GM19455 (cell line): Measurements from ENCODE around the gene TXNRD3.
"Not testable (repeated sequence)": the region's sequence is repeated elsewhere in the genome, so short reads cannot be mapped to it uniquely, and the experiment has no call there.

ENCODE experiments used
- ATAC-seq: cut with Tn5 transposase; IDR thresholded peaks from one replicate; pipeline ENCODE4 v1.9.1; 2021; ENCODE audit not compliant: unreplicated experiment

TXNRD3 gene

DNA sequence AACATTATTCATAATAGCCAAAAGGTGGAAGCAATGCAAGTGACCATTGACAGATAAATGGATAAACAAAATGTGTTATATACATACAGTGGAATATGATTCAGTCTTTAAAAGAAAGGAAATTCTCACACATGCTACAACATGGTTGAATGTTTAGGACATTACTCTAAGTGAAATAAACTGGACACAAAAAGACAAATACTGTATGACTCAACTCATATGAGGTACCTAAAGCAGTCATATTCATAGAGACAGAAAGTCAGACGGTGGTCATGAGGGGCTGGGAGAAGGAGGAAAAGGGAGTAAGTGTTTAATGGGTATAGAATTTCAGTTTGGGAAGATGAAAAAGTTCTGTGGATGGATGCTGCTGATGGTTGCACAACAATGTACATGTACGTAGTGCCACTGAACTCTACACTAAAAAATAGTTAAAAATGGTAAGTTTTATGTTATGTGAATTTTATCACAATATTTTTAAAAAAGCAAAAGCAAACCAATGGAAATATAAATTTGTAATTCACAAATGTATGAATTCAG lies 5.3 kb downstream of the TXNRD3 start:
- no peak for ATAC-seq

DNA sequence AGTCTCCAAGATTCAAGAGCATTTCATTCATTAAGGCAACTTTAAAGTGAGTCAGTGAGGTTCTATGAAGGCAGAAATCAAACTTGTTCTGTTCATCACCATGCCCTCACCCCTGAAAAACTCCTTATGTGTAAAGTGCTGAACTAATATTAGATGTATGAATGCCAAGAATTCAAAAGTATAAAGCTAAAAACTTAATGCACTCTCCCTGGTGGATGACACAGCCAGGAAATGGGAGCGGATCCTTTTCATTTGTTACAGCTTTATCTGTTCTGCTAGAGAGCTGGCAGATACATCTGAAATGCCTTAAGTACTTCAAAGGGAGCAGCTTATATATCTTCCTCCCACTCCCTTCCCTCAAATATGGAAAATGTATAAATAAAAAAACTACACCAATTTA lies 8.2 kb downstream of the TXNRD3 start:
- no peak for ATAC-seq

DNA sequence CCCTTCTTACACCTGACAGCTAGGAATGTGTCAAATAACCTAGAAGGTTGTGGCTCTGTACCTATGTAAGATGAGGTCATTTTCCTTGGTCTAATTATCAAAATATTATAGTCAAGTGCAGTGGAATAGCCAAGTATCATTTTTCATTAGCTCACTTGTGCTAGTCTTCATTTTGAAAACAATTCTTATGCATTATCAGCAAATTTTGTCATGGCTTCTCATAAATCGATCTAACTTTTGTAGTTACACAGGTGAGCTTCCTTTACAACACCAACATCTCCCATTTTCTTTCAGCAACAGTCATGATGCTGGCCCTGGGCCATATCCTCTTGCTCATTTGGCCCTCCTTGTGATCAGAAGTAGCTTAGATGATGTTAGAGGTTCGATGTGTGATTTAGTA lies 10.3 kb downstream of the TXNRD3 start:
- ATAC-seq: no peak

DNA sequence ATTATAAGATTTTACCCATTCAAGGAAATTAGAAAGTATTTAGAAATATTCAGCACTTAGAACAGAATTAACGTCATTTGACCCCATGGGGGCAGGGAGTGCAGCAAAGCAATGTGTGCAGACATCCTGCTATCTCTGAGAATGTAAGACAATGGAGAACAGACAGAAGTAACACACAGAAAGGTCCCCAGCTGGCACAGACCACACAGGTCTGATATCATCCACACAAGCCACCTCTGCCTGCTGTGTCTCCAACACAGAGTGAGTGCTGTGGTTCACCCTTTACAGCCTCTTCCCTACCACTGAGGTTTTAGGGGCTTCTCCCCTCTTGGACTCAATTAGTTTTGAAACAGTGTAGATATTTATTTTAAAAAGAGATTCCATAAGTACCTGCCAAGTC lies 16.1 kb downstream of the TXNRD3 start:
- no peak for ATAC-seq

DNA sequence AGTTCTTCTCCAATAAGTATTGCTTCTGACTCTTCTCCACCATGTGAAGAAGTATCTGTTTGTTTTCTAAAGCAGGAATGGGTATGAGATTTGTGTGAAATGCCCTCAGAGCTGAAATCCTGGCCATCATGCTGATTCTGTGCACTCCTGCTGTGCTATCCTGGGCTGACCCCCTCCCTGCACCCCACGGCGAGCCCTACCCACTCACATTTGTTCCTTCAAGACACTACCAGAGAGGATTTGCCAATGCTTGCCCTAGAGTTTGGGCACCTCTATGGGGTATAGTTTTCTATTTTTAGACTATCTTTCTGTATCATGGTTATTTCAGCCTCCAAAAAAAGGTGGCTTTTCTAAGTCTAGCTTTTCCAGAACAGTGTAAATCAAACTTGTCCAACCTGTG lies 18.5 kb downstream of the TXNRD3 start:
- ATAC-seq: no peak

DNA sequence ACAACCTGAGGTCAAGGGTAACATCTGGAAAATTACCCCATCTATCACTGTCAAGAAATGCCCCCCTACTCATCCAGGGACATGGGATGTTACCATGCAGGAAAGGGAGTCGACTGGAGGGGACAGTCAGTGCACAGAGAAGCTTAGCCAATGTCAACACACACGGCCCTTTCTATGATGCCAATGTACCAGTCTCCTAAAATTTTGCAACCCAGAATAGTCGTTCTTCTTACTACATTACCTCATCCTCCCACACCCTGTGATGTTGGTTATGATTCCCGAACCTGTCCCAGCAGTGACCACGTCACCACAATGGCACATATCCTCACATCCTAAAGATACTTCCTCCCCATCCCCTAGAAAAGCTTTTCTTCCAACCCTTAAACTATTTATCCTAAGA lies 20.1 kb downstream of the TXNRD3 start:
- ATAC-seq: no peak

DNA sequence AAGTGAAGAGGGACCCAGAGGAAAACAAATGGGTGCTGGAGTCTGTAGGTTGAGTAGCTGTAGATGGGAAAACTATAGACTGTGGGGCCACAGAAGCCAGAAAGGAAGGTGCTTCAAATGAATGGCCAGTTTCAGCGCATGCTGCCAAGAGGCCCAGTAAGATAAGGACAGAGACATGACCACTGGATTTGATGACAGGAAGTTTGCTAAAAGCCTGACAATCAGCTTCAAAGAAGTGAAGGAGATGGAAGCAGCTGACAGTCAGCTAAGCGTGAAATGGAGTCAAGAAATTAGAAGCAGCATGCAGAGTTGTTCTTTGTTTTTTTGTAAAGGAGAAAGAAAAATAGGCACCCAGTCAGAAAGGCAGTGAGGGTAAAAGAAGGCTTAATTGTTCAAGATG lies 24.9 kb downstream of the TXNRD3 start:
- ATAC-seq: no peak

DNA sequence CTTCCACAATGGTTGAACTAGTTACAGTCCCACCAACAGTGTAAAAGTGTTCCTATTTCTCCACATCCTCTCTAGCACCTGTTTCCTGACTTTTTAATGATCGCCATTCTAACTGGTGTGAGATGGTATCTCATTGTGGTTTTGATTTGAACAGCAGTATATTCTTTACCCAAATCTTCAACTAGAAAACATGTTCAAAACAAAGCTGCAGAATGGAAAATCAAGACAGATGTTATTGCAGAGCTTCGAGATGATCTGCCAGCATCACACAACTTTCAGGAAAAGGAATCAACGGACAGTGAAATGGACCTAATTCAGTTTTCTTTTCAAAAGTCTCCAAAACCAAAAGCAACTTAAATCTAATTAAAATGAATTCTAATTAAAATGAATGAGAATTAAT lies 29.2 kb downstream of the TXNRD3 start:
- ATAC-seq: not testable (repeated sequence)

DNA sequence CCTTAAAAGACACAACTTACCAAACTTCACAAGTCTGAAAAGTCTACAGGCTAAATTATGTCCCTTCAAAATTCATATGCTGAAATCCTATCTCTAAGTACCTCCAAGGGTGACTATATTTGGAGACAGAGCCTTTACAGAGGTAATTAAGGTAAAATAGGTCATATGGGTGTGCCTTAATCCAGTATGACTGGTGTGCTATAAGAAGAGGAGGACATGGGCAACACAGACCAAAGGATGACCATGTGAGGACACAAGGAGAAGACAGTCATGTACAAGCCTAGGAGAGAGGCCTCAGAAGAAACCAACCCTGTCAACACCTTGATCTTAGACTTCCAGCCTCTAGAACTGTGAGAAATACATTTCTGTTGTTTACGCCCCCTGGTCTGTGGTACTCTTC lies 32.2 kb downstream of the TXNRD3 start:
- ATAC-seq: no peak

DNA sequence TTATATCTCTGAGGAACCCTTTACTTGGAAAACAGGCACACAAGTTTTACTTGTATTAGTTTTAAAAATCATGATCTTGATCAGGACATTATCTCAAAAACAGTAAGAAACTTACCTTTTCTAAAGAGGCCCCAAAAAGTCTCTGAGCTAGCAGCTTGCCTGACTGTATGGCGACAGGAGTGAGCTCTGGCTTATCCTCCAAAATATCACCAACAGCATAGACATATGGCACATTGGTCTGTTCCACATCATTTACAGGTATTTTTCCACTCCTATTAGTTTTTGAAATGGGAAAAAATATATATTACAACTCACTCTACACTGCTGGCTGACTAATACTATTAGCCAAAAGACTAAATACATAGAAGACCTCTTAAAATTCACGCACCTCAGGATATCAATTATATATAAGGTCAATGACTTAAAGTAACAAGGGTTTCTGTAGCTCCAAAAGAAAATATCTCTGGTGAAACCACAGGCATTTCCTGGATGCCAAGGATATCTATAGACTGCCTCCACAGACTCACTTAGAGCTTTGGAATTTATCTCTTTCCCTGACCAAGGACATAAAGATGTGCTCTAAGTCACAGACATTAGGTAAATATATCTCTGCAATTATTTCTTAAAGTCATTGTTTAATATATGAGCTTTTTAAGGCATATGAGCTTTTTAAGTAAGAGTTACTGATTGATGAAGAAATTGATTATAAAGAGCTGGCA lies 33.1 kb downstream of the TXNRD3 start:
- no peak for ATAC-seq

DNA sequence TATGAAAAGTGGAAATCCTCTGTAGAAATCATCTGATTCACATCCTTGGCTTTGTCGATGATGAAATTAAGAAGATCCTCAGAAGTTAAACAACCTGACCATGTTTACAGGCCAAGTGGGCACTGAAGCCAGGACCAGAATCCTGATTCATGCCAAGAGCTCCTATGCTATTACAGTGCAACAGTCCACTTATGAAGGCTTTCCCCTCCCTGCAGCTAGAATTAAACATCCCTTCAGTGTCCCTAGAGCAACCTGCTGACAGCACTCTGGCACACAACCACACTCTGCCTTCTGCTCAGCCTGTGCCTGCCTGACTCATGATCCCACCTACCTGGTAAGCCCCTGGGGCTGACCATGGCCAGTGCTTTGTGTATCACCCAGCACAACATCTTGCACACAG lies 33.8 kb downstream of the TXNRD3 start:
- no peak for ATAC-seq

DNA sequence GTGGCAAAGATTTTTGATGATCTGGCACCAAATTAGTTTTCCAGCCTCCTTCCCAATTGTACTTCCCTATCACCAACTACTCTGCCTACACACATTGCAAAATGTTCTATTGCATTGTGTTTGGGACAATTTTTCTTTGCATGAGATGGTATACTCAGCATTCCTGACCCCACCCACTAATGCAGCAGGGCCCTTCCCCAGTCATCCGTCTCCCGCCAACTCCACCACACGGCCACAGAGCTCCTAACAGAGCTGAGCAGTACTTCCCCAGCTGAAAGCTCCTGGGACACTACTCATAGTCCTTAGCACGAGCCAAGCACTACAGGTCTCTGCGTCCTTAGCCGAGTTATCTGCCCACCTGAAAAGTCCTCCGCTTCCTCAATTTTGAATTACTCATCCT lies 34.2 kb downstream of the TXNRD3 start:
- no peak for ATAC-seq

DNA sequence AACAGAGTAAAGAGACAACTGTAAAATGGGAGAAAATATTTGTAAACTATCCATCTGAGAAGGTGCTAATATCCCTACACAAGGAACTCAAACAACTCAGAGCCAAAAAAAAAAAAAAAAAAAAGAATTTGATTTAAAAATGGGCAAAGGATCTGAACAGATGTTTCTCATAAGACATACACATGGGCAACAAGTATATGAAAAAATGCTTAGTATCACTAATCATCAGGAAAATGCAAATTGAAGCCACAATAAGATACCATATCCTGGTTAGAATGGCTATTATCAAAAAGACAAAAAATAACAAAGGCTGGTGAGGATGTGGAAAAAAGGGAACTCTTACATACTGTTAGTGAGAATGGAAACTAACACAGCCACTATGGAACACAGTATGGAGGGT lies 36.2 kb downstream of the TXNRD3 start:
- ATAC-seq: no peak

DNA sequence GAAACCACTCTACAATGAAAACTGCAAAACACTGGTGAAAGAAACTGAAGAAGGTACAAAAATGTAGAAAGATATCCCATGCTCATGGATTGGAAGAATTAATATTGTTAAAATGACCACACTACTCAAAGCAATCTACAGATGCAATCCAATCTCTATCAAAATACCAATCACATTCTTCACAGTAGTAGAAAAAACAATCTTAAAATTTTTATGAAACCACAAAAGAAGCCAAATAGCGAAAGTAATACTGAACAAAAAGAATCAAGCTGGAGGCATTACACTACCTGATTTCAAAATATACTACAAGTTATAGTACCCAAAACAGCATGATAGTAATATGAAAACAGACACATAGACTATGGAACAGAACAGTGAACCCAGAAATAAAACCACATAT lies 36.9 kb downstream of the TXNRD3 start:
- no peak for ATAC-seq

DNA sequence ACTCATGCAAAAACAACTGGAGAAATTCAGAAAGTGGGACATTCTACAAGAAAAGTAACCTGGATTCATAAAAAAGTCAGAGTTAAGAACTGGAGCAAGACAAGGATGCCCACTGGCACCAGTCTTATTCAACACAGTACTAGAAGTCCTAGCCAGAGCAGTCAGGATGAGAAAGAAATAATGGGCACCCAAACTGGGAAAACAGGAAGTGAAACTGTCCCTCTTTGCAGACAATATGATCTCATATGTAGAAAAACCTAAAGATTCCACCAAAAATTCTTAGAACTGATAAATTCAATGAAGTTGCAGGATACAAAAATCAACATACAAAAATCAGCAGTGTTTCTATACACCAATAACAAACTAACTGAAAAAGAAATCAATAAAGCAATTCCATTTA lies 37.4 kb downstream of the TXNRD3 start:
- no peak for ATAC-seq

DNA sequence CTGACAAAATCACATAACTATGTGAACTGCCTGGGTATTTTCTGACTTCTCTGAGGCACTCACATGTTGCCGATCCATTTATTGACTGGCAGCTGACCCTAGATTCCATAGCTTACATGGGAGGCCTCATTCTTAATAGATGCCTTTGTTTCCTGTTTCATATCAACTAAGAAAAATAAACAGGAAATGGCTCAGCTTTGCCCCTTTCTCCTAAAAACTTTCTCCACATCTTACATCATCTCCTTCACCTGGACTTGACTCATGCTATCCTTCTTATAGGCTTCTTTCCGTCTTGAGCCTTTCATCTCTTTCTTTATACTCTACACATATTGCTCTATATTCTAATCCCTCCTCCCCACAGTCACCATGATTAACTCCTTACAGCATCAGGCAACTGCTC lies 38.0 kb downstream of the TXNRD3 start:
- ATAC-seq: no peak

DNA sequence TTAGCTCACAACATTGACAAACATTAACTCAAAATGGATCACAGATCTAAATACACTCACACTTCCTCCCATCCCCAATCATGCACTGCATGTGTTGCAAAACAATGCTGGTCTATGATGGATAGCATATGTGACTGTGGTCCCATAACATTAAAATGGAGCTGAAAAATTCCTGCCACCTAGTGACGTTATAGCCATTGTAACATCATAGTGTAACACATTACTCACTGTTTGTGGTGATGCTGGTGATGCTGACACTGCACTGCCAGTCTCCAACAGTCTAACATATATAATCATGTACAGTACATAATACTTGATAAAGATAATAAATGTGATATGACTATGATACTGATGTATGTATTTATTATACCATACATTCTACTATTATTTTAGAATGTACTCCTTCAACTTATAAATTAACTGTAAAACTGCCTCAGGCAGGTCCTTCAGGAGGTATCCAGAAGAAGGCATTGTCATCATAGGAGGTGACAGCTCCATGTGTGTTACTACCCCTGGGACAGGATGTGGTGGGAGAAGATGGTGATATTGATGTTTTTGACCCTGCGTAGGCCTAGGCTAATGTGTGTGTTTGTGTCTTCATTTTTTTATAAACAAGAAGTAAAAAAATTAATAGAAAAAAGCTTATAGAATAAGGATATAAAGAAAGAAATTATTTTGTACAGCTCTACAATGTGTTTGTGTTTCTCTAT lies 41.3 kb downstream of the TXNRD3 start:
- ATAC-seq: no peak

DNA sequence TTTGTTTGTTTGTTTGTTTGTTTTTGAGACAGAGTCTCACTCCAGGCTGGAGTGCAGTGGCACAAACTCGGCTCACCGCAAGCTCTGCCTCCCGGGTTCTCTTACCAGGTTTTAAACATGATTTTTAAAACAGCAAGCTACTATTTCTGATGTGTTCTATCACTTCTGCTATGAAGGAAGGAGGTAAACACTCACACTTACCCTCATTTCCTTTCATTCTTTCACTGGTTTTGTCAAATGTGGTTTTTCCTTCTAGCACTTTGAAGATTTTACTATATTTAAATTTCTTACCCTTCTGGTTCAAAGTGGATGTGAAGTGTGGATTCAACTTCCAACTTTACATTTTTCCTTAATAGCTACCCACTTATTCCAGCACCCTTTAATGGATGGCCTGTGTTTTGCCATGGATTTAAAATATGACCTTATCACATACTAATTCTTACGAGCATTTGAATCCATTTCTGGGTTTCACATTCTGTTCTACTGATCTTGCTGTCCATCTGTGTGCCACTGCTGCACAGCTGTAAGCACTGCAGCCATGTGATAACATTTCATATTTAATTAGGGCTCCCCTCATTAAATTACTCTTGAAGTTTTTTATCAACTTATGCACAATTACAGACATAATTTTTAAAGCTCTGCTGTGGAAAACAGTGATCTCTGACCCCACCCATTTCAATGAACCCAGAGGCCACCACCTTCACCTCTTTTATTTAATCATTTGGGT lies 42.3 kb downstream of the TXNRD3 start:
- no peak for ATAC-seq

DNA sequence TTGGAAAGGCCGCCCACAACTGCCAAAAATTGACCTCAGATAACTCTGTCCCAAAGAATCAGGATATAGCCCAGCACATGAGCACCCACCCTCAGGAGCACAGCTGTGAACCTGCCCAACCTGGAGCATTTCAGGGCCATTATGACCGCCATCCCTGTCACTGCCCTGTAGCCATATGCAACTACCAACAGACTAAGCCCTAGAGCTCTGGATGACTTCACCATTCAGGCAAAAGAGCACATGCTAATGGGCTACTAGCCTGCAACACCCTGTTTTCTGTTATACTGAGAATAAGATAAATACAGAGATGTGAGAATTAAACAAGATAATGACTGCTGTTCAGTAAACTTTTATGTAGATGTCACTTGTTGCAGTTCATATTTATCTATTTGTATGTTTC lies 45.0 kb downstream of the TXNRD3 start:
- ATAC-seq: no peak

DNA sequence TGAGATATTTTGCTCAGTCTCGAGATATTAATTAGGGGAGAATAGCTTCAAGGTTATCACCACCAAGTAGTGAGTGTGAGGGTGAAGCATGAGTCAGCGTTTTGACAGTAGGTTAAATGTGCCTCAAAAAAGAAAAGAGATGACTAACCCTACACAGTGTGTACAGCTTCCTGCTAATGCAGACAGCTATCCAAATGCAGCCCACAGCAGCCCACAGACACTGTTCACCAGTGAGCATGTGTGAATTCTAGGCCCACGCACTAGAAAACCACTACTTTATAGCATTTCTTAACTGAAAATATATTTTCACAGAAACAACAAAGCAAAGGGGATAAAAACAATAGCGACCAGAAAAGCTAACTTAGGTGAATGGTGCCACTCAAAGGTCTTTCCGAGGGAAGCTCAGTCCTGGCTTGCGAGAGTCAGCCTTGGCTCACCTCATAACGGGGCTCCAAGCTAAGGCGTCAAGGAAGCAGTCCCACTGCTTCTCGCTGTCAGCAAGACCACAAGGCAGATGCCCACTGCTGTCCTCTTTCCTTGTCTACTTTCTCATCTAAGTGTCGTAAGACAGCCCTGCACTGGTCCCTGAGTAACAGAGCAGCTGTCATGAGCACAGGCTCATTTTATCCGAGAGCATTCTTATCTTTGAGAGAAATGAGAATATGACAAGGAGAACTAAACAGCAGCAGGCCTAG lies 47.6 kb downstream of the TXNRD3 start:
- no peak for ATAC-seq

DNA sequence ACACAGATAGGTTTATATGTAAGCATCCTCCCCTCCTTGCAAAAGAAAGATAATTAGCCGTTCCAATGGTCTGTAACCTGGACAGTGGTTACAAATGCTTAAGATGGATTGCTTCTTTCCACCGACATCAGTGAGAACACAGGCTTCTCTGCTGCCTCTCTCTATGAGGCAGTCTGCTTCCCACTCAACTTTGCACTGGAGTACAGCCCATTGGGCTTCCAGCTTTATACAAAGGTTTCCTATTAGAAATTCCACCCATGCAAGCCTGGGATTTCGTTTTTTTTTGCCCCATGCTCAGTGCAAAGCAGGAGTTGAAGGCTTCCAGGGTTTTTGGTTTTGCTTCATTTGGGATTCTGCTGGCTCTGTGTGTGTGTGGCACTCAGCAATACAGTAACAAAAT lies 48.9 kb downstream of the TXNRD3 start:
- no peak for ATAC-seq
